GM12873 (cell line): Measurements from ENCODE around the gene TXNRD2.

Source experiments
- CTCF ChIP-seq: IDR thresholded peaks from 2 replicates; pipeline ENCODE4 v1.5.1; 2012; ENCODE audit warnings: low read depth, mild to moderate bottlenecking, moderate library complexity, low read length, control low read depth; ENCODE audit not compliant: insufficient read depth; ENCODE audit errors: missing control alignments

Gene TXNRD2

GRCh38 chr22:19916006-19916405 lies 25.6 kb downstream of the TXNRD2 start:
- no peak for TF ChIP-seq CTCF

- TF ChIP-seq CTCF, result no peak
Measured at GRCh38 chr22:19915287-19915954, 26.2 kb downstream of the TXNRD2 start.

GRCh38 chr22:19914201-19914943 lies 27.2 kb downstream of the TXNRD2 start:
- TF ChIP-seq CTCF, result no peak

GRCh38 chr22:19913337-19913936 lies 28.2 kb downstream of the TXNRD2 start:
- no peak for TF ChIP-seq CTCF

GRCh38 chr22:19912271-19912999 lies 29.2 kb downstream of the TXNRD2 start:
- TF ChIP-seq CTCF, result no peak

GRCh38 chr22:19911540-19912270 lies 29.9 kb downstream of the TXNRD2 start:
- TF ChIP-seq CTCF, result no peak
